HCT116 (cell line): ENCODE results near the gene SSRP1. TPM values are rescaled to one million over a fixed set of nuclear protein-coding genes. Genes with fewer than 3 reads are reported as not detected.
A peak's percentile ranks its signal among the peaks of the same experiment; 100 is the strongest.

Experiments
- ATAC-seq: fragments of 200-7000 bp; cut with Tn5 transposase; 2 replicates; pipeline ENCODE4 v1.9.1; 2020; ENCODE audit warnings: mild to moderate bottlenecking, moderate library complexity
- BruUV-seq: library from RNA; stranded (reverse); fragments of 400-500 nt; replicated peaks from 2 replicates; lab custom pipeline; 2021; lab: Mats Ljungman, UMichigan
- CTCF ChIA-PET: fragments of 300-600 bp; sonication (Branson Sonifier 250); formaldehyde crosslinking; loops from one replicate; lab custom pipeline; 2021; ENCODE audit warnings: antibody characterized with exemption; lab: Charles Lee
- POLR2A ChIA-PET: fragments of 300-600, 350-600 bp; sonication (Branson Sonifier 250); formaldehyde crosslinking; loops from one replicate; lab custom pipeline; 2021; ENCODE audit warnings: antibody characterized with exemption; lab: Charles Lee
- RAD21 ChIA-PET, 2 experiments: fragments of 300-600 bp; sonication (Branson Sonifier 250); formaldehyde crosslinking; loops; one replicate each; lab custom pipeline; 2023; ENCODE audit warnings: low total read pairs in 2 of 2; ENCODE audit not compliant: uncharacterized antibody in 2 of 2, unreplicated experiment in 2 of 2, low non-redundant PET in 1 of 2; lab: Charles Lee
- DNase-seq: peaks from one replicate; pipeline ENCODE4 v3.0.0-alpha.2; 2010; ENCODE audit warnings: low read depth, low spot score
- H2AFZ ChIP-seq: fragments of 200-600 bp; shearing (Covaris generic), sonication (generic); 2 replicates; pipeline ENCODE4 v1.6.1; 2017; ENCODE audit warnings: low read depth, mixed run types, mixed read lengths, antibody characterized with exemption, low read length; ENCODE audit not compliant: poor library complexity, severe bottlenecking
- H3K27ac ChIP-seq: 2 replicates; pipeline ENCODE4 v1.5.1; 2012; ENCODE audit warnings: low read depth, low read length
- H3K27me3 ChIP-seq: fragments of 200-600 bp; sonication (generic); 2 replicates; pipeline ENCODE4 v1.6.1; 2016; ENCODE audit warnings: mixed run types, low read length, mixed read lengths; ENCODE audit not compliant: insufficient read depth
- H3K36me3 ChIP-seq, 2 experiments: fragments of 200-500 bp in 1 of 2; fragments of 200-600 bp in 1 of 2; sonication (Bioruptor generic) in 1 of 2; sonication (generic) in 1 of 2; 2 replicates each; pipeline versions ENCODE4 v1.5.1 to v1.6.1; 2014 to 2016; ENCODE audit warnings: low read length in 2 of 2, inconsistent platforms in 1 of 2, mixed read lengths in 1 of 2, mixed run types in 1 of 2; ENCODE audit not compliant: insufficient read depth in 2 of 2, control insufficient read depth in 1 of 2
- H3K4me1 ChIP-seq, 2 experiments: fragments of 200-600 bp in 1 of 2; sonication (generic) in 1 of 2; 2 replicates each; pipeline versions ENCODE4 v1.5.1 to v1.6.1; 2012 to 2017; ENCODE audit warnings: low read length in 2 of 2, inconsistent platforms in 1 of 2, mild to moderate bottlenecking in 1 of 2, mixed read lengths in 1 of 2, mixed run types in 1 of 2, moderate library complexity in 1 of 2; ENCODE audit not compliant: insufficient read depth in 2 of 2, control insufficient read depth in 1 of 2
- H3K4me2 ChIP-seq: fragments of 200-600 bp; sonication (generic); 2 replicates; pipeline ENCODE4 v1.6.1; 2017; ENCODE audit warnings: mixed run types, low read length, mixed read lengths
- H3K4me3 ChIP-seq, 2 experiments: fragments of 200-600 bp in 1 of 2; sonication (generic) in 1 of 2; replicated peaks in 1 of 2; 2 replicates each; pipeline ENCODE4 v1.5.1; 2011 to 2016; ENCODE audit warnings: low read length in 2 of 2, control low read depth in 1 of 2, low read depth in 1 of 2, mild to moderate bottlenecking in 1 of 2, mixed read lengths in 1 of 2, mixed run types in 1 of 2
- H3K79me2 ChIP-seq: fragments of 200-600 bp; sonication (generic); 2 replicates; pipeline ENCODE4 v1.6.1; 2017; ENCODE audit warnings: mild to moderate bottlenecking, mixed run types, low read length, moderate library complexity, mixed read lengths; ENCODE audit not compliant: insufficient read depth
- H3K9ac ChIP-seq: fragments of 200-600 bp; sonication (generic); 2 replicates; pipeline ENCODE4 v1.6.1; 2016; ENCODE audit warnings: low read length, mixed read lengths
- H3K9me2 ChIP-seq: fragments of 200-600 bp; sonication (generic), shearing (Covaris generic); 2 replicates; pipeline ENCODE4 v1.6.1; 2017; ENCODE audit warnings: mixed run types, mild to moderate bottlenecking, moderate library complexity; ENCODE audit not compliant: insufficient read depth
- H3K9me3 ChIP-seq, 2 experiments: fragments of 200-500 bp in 1 of 2; fragments of 200-600 bp in 1 of 2; sonication (Bioruptor generic) in 1 of 2; sonication (generic) in 1 of 2; 2 replicates each; pipeline ENCODE4 v1.6.1; 2014 to 2017; ENCODE audit warnings: low read length in 2 of 2, mixed read lengths in 2 of 2, inconsistent platforms in 1 of 2, low read depth in 1 of 2, mild to moderate bottlenecking in 1 of 2, mixed run types in 1 of 2, moderate library complexity in 1 of 2; ENCODE audit not compliant: control insufficient read depth in 1 of 2, insufficient read depth in 1 of 2
- H4K20me1 ChIP-seq: fragments of 200-600 bp; sonication (generic), shearing (Covaris generic); 2 replicates; pipeline ENCODE4 v1.6.1; 2017; ENCODE audit warnings: mixed run types, mild to moderate bottlenecking, moderate library complexity; ENCODE audit not compliant: insufficient read depth
- CBX3 ChIP-seq: IDR thresholded peaks from 2 replicates; pipeline ENCODE4 v1.6.1; 2012; ENCODE audit warnings: low read depth
- EGR1 ChIP-seq: IDR thresholded peaks from 2 replicates; pipeline ENCODE4 v1.6.1; 2012; ENCODE audit warnings: low read depth
- JUND ChIP-seq: IDR thresholded peaks from 2 replicates; pipeline ENCODE4 v1.6.1; 2012
- POLR2A ChIP-seq: IDR thresholded peaks from 2 replicates; pipeline ENCODE4 v1.7.0; 2011; ENCODE audit warnings: borderline replicate concordance; ENCODE audit not compliant: insufficient read depth, insufficient read length; ENCODE audit errors: extremely low read depth
- POLR2AphosphoS5 ChIP-seq: IDR thresholded peaks from 2 replicates; pipeline ENCODE4 v1.6.1; 2011; ENCODE audit warnings: mild to moderate bottlenecking, low read depth, low read length, moderate library complexity
- SRF ChIP-seq: IDR thresholded peaks from 2 replicates; pipeline ENCODE4 v1.6.1; 2012; ENCODE audit warnings: low read depth
- TCF7L2 ChIP-seq: IDR thresholded peaks from 2 replicates; pipeline ENCODE4 v1.7.0; 2011; ENCODE audit warnings: borderline replicate concordance, inconsistent platforms; ENCODE audit not compliant: insufficient read depth, insufficient read length; ENCODE audit errors: extremely low read depth
- intact Hi-C: fragments of 100-400 bp; cut with micrococcal nuclease; formaldehyde crosslinking; loops from 2 replicates; pipeline ENCODE4 v1.10.0; 2022
- total RNA-seq: library from RNA; stranded (reverse); gene quantifications from one replicate; pipeline ENCODE4 v1.2.1, GENCODE V29; 2021; ENCODE audit not compliant: unreplicated experiment
- TF ChIP-seq, protein P1 (sequence below), 3 experiments: fragments of 200-600 bp in 1 of 3; sonication (generic) in 1 of 3; IDR thresholded peaks in 2 of 3; conservative IDR thresholded peaks in 1 of 3; 2 replicates each; pipeline ENCODE4 v1.5.1; 2012 to 2017; ENCODE audit warnings: low read depth in 2 of 3, low read length in 2 of 3, antibody characterized with exemption in 1 of 3, borderline replicate concordance in 1 of 3, control low read depth in 1 of 3, mild to moderate bottlenecking in 1 of 3, mixed read lengths in 1 of 3, mixed run types in 1 of 3, moderate library complexity in 1 of 3; ENCODE audit not compliant: insufficient read depth in 1 of 3

SSRP1 gene
- total RNA-seq, 1 experiment from 2014 or later, result 260 TPM

DNA sequence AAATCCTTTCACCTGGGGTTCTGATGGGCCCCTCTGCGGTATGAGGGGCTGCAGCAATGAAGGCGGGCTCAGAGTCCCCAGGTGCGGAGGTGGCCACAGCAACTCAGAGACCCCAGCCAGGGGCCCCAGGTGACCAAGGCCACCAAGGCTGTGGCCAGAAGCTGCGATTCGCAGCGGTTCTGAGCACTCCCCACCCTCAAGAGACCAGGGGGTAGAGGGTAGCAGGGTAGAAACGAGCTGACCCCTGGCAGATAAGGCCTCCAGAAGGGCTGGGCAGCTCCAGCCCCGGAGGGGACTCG lies 11.9 kb downstream of the SSRP1 start:
- peaks cover 33 to 53% of the 10 kb centered on the region in 2 experiments for H3K4me1 ChIP-seq
- POLR2A ChIA-PET, result interaction anchor here (0.6 to 6.5 kb wide), 4 partner anchors 11 to 79 kb away, joined by 3 to 42 read pairs (median 4); partner anchors contain the start of gene PRG3
- peaks cover 42% of the 10 kb centered on the region for H3K79me2 ChIP-seq
- H4K20me1 ChIP-seq, result no peaks in the 10 kb centered on the region
- CTCF ChIA-PET, result no interaction called here
- intact Hi-C loops, result no loop called here
- TF ChIP-seq EGR1 (no peak), POLR2AphosphoS5 (no peak), CBX3 (no peak), SRF (no peak)
- ATAC-seq, result no peak
- H3K27me3 ChIP-seq, result no peaks in the 10 kb centered on the region
- no peak overlapping the region for H2AFZ ChIP-seq
- DNase-seq, result no peak
- peak overlapping the region; percentile 67 to 75 for H3K4me3 ChIP-seq
- H3K4me2 ChIP-seq, result peak overlapping the region; percentile 96
- RAD21 ChIA-PET, result no interaction called here
- H3K9ac ChIP-seq, result peak overlapping the region; percentile 63
- no peaks in the 10 kb centered on the region for H3K9me2 ChIP-seq
- H3K27ac ChIP-seq, result peak overlapping the region; percentile 78
- H3K36me3 ChIP-seq, result peaks cover 27 to 39% of the 10 kb centered on the region in 2 experiments
- BruUV-seq, result no TSS peak
- H3K9me3 ChIP-seq, result no peaks in the 10 kb centered on the region

DNA sequence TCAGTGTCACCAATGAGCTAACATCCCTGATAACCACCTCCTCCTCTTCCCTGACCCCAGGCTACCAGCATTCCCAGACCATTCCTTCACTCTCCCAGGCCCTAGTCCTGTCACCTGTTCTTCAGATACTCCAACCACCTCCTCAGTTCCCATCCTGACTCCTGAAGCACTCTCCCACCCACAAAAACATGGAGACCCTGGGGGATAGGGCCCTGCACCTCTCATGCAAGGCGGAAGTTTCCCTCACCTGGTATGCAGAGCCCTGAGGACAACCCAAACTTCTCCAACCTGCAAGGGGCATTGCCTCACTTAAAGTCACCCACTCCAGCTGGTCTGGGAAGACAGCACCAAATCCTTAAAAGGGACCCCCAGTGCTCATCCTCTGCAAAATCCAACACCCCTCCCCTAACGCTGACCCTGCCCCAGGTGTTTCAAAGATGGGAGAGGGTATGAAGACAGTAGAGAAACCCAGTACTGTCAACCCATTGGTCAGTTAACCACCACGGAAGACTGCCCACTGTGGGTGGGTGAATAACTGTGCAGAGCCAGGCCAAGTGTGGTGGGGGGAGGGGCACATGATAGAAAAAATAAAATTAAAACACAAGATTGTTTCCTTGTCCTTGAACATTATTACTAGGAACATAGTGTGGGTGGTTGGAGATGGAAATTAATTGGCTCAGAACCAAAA lies 12.4 kb downstream of the SSRP1 start:
- POLR2A ChIA-PET, result interaction anchor here (0.7 to 6.5 kb wide), 2 partner anchors 11 to 79 kb away, joined by 4 to 42 read pairs; no protein-coding TSS in a partner anchor

More for the DNA sequence above, 12.4 kb downstream of the SSRP1 start:
- Histone ChIP-seq H3K4me1 (peaks cover 33 to 53% of the 10 kb centered on the region in 2 experiments), H3K9me2 (no peaks in the 10 kb centered on the region), H4K20me1 (no peaks in the 10 kb centered on the region), H3K4me2 (peak overlapping the region; percentile 96), H3K9ac (peak overlapping the region; percentile 63), H3K4me3 (peak overlapping the region; percentile 67 to 75), H3K36me3 (peaks cover 24 to 34% of the 10 kb centered on the region in 2 experiments; a peak in 3 of 4 replicates), H2AFZ (no peak overlapping the region), H3K27me3 (no peaks in the 10 kb centered on the region), H3K27ac (peak overlapping the region; percentile 78), H3K9me3 (no peaks in the 10 kb centered on the region), H3K79me2 (peaks cover 39% of the 10 kb centered on the region)
- no peak for ATAC-seq
- BruUV-seq, result no TSS peak
- no peak for TF ChIP-seq JUND
- TF ChIP-seq, protein P1, sequence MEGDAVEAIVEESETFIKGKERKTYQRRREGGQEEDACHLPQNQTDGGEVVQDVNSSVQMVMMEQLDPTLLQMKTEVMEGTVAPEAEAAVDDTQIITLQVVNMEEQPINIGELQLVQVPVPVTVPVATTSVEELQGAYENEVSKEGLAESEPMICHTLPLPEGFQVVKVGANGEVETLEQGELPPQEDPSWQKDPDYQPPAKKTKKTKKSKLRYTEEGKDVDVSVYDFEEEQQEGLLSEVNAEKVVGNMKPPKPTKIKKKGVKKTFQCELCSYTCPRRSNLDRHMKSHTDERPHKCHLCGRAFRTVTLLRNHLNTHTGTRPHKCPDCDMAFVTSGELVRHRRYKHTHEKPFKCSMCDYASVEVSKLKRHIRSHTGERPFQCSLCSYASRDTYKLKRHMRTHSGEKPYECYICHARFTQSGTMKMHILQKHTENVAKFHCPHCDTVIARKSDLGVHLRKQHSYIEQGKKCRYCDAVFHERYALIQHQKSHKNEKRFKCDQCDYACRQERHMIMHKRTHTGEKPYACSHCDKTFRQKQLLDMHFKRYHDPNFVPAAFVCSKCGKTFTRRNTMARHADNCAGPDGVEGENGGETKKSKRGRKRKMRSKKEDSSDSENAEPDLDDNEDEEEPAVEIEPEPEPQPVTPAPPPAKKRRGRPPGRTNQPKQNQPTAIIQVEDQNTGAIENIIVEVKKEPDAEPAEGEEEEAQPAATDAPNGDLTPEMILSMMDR (IDR thresholded peaks at IDR 0.05 in 2 of 3, conservative IDR thresholded peaks at IDR 0.05 in 1 of 3; ENCODE audit: borderline replicate concordance in 1 of 3, insufficient read depth in 1 of 3, low read depth in 2 of 3, low read length in 2 of 3), result peak in 2 of 3 experiments; percentile 11 to 18; a peak in 1 of 6 replicates
- no peak for TF ChIP-seq POLR2A
- TF ChIP-seq TCF7L2, result no peak
- ChIA-PET RAD21 (interaction anchor here (0.6 to 1.8 kb wide), 2 partner anchors 12 to 13 kb away, joined by 3 to 6 read pairs; partner anchors contain the start of gene SSRP1 (in 1 of the 2)), CTCF (interaction anchor here (2.3 kb wide), 1 partner anchor 12 kb away, joined by 13 read pairs; no protein-coding TSS in a partner anchor)
- DNase-seq, result no peak
- intact Hi-C loops, result no loop called here
